H9 (cell line): ENCODE data around the gene RGS14. TPM values are rescaled to one million over a fixed set of nuclear protein-coding genes. Genes with fewer than 3 reads are reported as not detected.
A peak's percentile ranks its signal among the peaks of the same experiment; 100 is the strongest.
"Not testable (repeated sequence)": the region's sequence is repeated elsewhere in the genome, so short reads cannot be mapped to it uniquely, and the experiment has no call there.

Experiments
- DNase-seq: peaks from one replicate; pipeline ENCODE4 v3.0.0-alpha.2; 2017
- H2AFZ ChIP-seq: one replicate; pipeline ENCODE4 v1.6.1; 2013; ENCODE audit warnings: mild to moderate bottlenecking, low read length, control low read depth, moderate library complexity
- H2AK5ac ChIP-seq: 2 replicates; pipeline ENCODE4 v1.6.1; 2013; ENCODE audit warnings: low read length, control low read depth, mixed read lengths; ENCODE audit not compliant: insufficient read length
- H2BK120ac ChIP-seq: one replicate; pipeline ENCODE4 v1.6.1; 2013; ENCODE audit warnings: low read depth, mild to moderate bottlenecking, low read length, control low read depth, inconsistent platforms; ENCODE audit not compliant: poor library complexity, severe bottlenecking
- H2BK12ac ChIP-seq: 2 replicates; pipeline ENCODE4 v1.6.1; 2013; ENCODE audit warnings: low read length, control low read depth, mixed read lengths, low read depth; ENCODE audit not compliant: insufficient read length
- H2BK15ac ChIP-seq: 2 replicates; pipeline ENCODE4 v1.6.1; 2013; ENCODE audit warnings: low read depth, low read length, control low read depth
- H2BK20ac ChIP-seq: one replicate; pipeline ENCODE4 v1.6.1; 2013; ENCODE audit warnings: low read depth, mild to moderate bottlenecking, low read length, control low read depth, inconsistent platforms; ENCODE audit not compliant: poor library complexity, severe bottlenecking
- H2BK5ac ChIP-seq: 2 replicates; pipeline ENCODE4 v1.6.1; 2013; ENCODE audit warnings: low read length, control low read depth, mixed read lengths; ENCODE audit not compliant: insufficient read length
- H3K14ac ChIP-seq: 2 replicates; pipeline ENCODE4 v1.6.1; 2013; ENCODE audit warnings: low read length, control low read depth; ENCODE audit not compliant: insufficient read depth
- H3K18ac ChIP-seq: 2 replicates; pipeline ENCODE4 v1.6.1; 2013; ENCODE audit warnings: low read depth, mild to moderate bottlenecking, mixed read lengths, low read length, control low read depth; ENCODE audit not compliant: insufficient read length
- H3K23ac ChIP-seq: 2 replicates; pipeline ENCODE4 v1.6.1; 2013; ENCODE audit warnings: low read length, control low read depth, mixed read lengths, low read depth; ENCODE audit not compliant: insufficient read length
- H3K23me2 ChIP-seq: 2 replicates; pipeline ENCODE4 v1.6.1; 2013; ENCODE audit warnings: low read depth, mild to moderate bottlenecking, mixed read lengths, low read length, control low read depth; ENCODE audit not compliant: insufficient read length, poor library complexity, severe bottlenecking
- H3K27ac ChIP-seq: 2 replicates; pipeline ENCODE4 v1.5.1; 2013; ENCODE audit warnings: low read length, control low read depth, mixed read lengths, low read depth; ENCODE audit not compliant: insufficient read length
- H3K27me3 ChIP-seq: 2 replicates; pipeline ENCODE4 v1.6.1; 2013; ENCODE audit warnings: low read length, control low read depth, inconsistent platforms; ENCODE audit not compliant: insufficient read depth
- H3K4ac ChIP-seq: 2 replicates; pipeline ENCODE4 v1.6.1; 2013; ENCODE audit warnings: low read depth, mild to moderate bottlenecking, control low read depth, inconsistent platforms, low read length, moderate library complexity
- H3K4me1 ChIP-seq: 2 replicates; pipeline ENCODE4 v1.6.1; 2013; ENCODE audit warnings: low read length, control low read depth, inconsistent platforms; ENCODE audit not compliant: insufficient read depth
- H3K4me2 ChIP-seq: 2 replicates; pipeline ENCODE4 v1.6.1; 2013; ENCODE audit warnings: low read length, control low read depth, mixed read lengths; ENCODE audit not compliant: insufficient read length, insufficient read depth
- H3K56ac ChIP-seq: 2 replicates; pipeline ENCODE4 v1.6.1; 2013; ENCODE audit warnings: low read depth, mild to moderate bottlenecking, mixed read lengths, low read length, control low read depth; ENCODE audit not compliant: insufficient read length
- H3K79me1 ChIP-seq: 2 replicates; pipeline ENCODE4 v1.6.1; 2013; ENCODE audit warnings: low read depth, mild to moderate bottlenecking, moderate library complexity, low read length, control low read depth, inconsistent platforms; ENCODE audit not compliant: insufficient read depth, poor library complexity, severe bottlenecking
- H3K79me2 ChIP-seq: 2 replicates; pipeline ENCODE4 v1.6.1; 2013; ENCODE audit warnings: low read length, control low read depth, inconsistent platforms; ENCODE audit not compliant: insufficient read depth
- H3K9ac ChIP-seq: 2 replicates; pipeline ENCODE4 v1.6.1; 2013; ENCODE audit warnings: low read length, control low read depth, mixed read lengths; ENCODE audit not compliant: insufficient read length; ENCODE audit errors: extremely low read depth
- H3K9me3 ChIP-seq: one replicate; pipeline ENCODE4 v1.6.1; 2013; ENCODE audit warnings: low read depth, low read length, inconsistent platforms; ENCODE audit not compliant: control insufficient read depth
- H3T11ph ChIP-seq: one replicate; pipeline ENCODE4 v1.6.1; 2013; ENCODE audit warnings: mild to moderate bottlenecking, low read length, control low read depth, inconsistent platforms
- H4K20me1 ChIP-seq: one replicate; pipeline ENCODE4 v1.6.1; 2013; ENCODE audit not compliant: control insufficient read depth, insufficient read length, insufficient read depth
- H4K5ac ChIP-seq: 2 replicates; pipeline ENCODE4 v1.6.1; 2013; ENCODE audit warnings: low read depth, mild to moderate bottlenecking, mixed read lengths, low read length, control low read depth; ENCODE audit not compliant: insufficient read length
- H4K8ac ChIP-seq: replicated peaks from 2 replicates; pipeline ENCODE4 v1.6.1; 2013; ENCODE audit warnings: low read length, control low read depth, mixed read lengths, low read depth; ENCODE audit not compliant: insufficient read length
- H4K91ac ChIP-seq: 2 replicates; pipeline ENCODE4 v1.6.1; 2013; ENCODE audit warnings: low read depth, mild to moderate bottlenecking, moderate library complexity, mixed read lengths, low read length, control low read depth; ENCODE audit not compliant: insufficient read length
- H3K27ac Mint-ChIP-seq, 3 experiments: 2 replicates in 2 of 3; 3 replicates in 1 of 3; pipeline ENCODE4 v1.8.0; 2020 to 2021; ENCODE audit warnings: mixed read lengths in 3 of 3, mild to moderate bottlenecking in 1 of 3, moderate library complexity in 1 of 3
- H3K27me3 Mint-ChIP-seq: 2 replicates; pipeline ENCODE4 v1.8.0; 2021; ENCODE audit warnings: low read depth, mild to moderate bottlenecking, moderate library complexity, mixed read lengths
- H3K36me3 Mint-ChIP-seq, 3 experiments: 2 replicates in 2 of 3; 3 replicates in 1 of 3; pipeline ENCODE4 v1.8.0; 2020 to 2021; ENCODE audit warnings: low read depth in 3 of 3, mixed read lengths in 3 of 3; ENCODE audit not compliant: insufficient read depth in 1 of 3
- H3K4me1 Mint-ChIP-seq, 2 experiments: 2 replicates each; pipeline ENCODE4 v1.8.0; 2020; ENCODE audit warnings: mixed read lengths in 2 of 2
- H3K4me3 Mint-ChIP-seq, 2 experiments: 2 replicates in 1 of 2; 3 replicates in 1 of 2; pipeline ENCODE4 v1.8.0; 2020 to 2021; ENCODE audit warnings: mild to moderate bottlenecking in 2 of 2, mixed read lengths in 2 of 2, moderate library complexity in 1 of 2
- H3K9me3 Mint-ChIP-seq, 2 experiments: 2 replicates in 1 of 2; 3 replicates in 1 of 2; pipeline ENCODE4 v1.8.0; 2020; ENCODE audit warnings: mild to moderate bottlenecking in 2 of 2, mixed read lengths in 2 of 2, moderate library complexity in 1 of 2
- CTCF ChIP-seq: fragments of 200-600 bp; sonication (generic); conservative IDR thresholded peaks from 3 replicates; pipeline ENCODE4 v1.8.0; 2021; ENCODE audit warnings: antibody characterized with exemption, mild to moderate bottlenecking
- WGBS: extraction: QIAGEN DNeasy Blood & Tissue Kit; methylation state at CpG from one replicate; pipeline ENCODE4 v1.1.7; 2013; ENCODE audit warnings: missing lambda C conversion rate, low lambda C conversion rate, mixed read lengths; ENCODE audit not compliant: insufficient read length; ENCODE audit errors: extremely low coverage; 5-methylcytosine and 5-hydroxymethylcytosine counted together
- total RNA-seq: library from RNA; stranded (reverse); gene quantifications from 2 replicates; pipeline ENCODE4 v1.2.1, GENCODE V29; 2021

RGS14 gene
- total RNA-seq, 1 experiment from 2014 or later = 12.3 TPM

GRCh38 chr5:177374211-177374610 is 16.5 kb downstream of the RGS14 start:
- peak overlapping the region in 1 of 2 experiments; percentile 55; a peak in 1 of 5 replicates for H3K4me3 Mint-ChIP-seq
- DNase-seq = no peak
- no peak overlapping the region for H3K18ac ChIP-seq
- no peak overlapping the region for H2BK20ac ChIP-seq
- H3K56ac ChIP-seq = no peak overlapping the region
- WGBS = no CpG with 5 or more reads among the region's 5 CpGs
- H2BK15ac ChIP-seq = no peak overlapping the region
- H3K27ac ChIP-seq = no peak overlapping the region
- H4K8ac ChIP-seq = no peak overlapping the region
- H2BK120ac ChIP-seq = no peak overlapping the region
- no peak overlapping the region for H3K4me2 ChIP-seq
- TF ChIP-seq CTCF = no peak
- H3K9me3 Mint-ChIP-seq = no peaks in the 10 kb centered on the region
- no peak overlapping the region for H3K23ac ChIP-seq
- H3K27ac Mint-ChIP-seq = peak overlapping the region in 1 of 3 experiments; percentile 83; a peak in 2 of 7 replicates
- no peak overlapping the region for H3K9ac ChIP-seq
- peaks cover 0 to 12% (median 0%) of the 10 kb centered on the region in 3 experiments; a peak in 5 of 7 replicates for H3K36me3 Mint-ChIP-seq
- peaks cover 4% of the 10 kb centered on the region; the same call in 1 of the 2 replicates for H3K27me3 Mint-ChIP-seq
- H3K4me1 ChIP-seq = peaks cover 4% of the 10 kb centered on the region; the same call in 1 of the 2 replicates
- peaks cover 4% of the 10 kb centered on the region for H3K23me2 ChIP-seq
- no peak overlapping the region for H3K14ac ChIP-seq
- no peaks in the 10 kb centered on the region for H4K20me1 ChIP-seq
- H3K79me1 ChIP-seq = no peaks in the 10 kb centered on the region
- no peak overlapping the region for H3T11ph ChIP-seq
- H4K91ac ChIP-seq = no peak overlapping the region
- H3K27me3 ChIP-seq = no peaks in the 10 kb centered on the region
- H3K79me2 ChIP-seq = no peaks in the 10 kb centered on the region
- H4K5ac ChIP-seq = no peak overlapping the region
- no peak overlapping the region for H3K4ac ChIP-seq
- H3K9me3 ChIP-seq = no peaks in the 10 kb centered on the region
- H2AK5ac ChIP-seq = no peak overlapping the region
- H2AFZ ChIP-seq = no peak overlapping the region
- H2BK5ac ChIP-seq = no peak overlapping the region
- peaks cover 26 to 46% of the 10 kb centered on the region in 2 experiments for H3K4me1 Mint-ChIP-seq
- H2BK12ac ChIP-seq = no peak overlapping the region

GRCh38 chr5:177375516-177375915 is 17.8 kb downstream of the RGS14 start:
- not testable (repeated sequence) for H3K27ac Mint-ChIP-seq, H3K79me2 ChIP-seq, H3K56ac ChIP-seq, H3K27ac ChIP-seq, H3K23me2 ChIP-seq, H2AFZ ChIP-seq, H4K91ac ChIP-seq, H3K14ac ChIP-seq, H3K9me3 Mint-ChIP-seq, H3K4ac ChIP-seq, DNase-seq, H3K9ac ChIP-seq, H2BK12ac ChIP-seq, H3K27me3 ChIP-seq, H2AK5ac ChIP-seq, H3K4me3 Mint-ChIP-seq, H2BK5ac ChIP-seq, H3K9me3 ChIP-seq, H2BK15ac ChIP-seq, H4K8ac ChIP-seq, H3T11ph ChIP-seq, H3K4me2 ChIP-seq, H2BK120ac ChIP-seq, H3K4me1 ChIP-seq, H2BK20ac ChIP-seq, H3K23ac ChIP-seq, H4K20me1 ChIP-seq, H4K5ac ChIP-seq, H3K79me1 ChIP-seq, H3K18ac ChIP-seq
- Mint-ChIP-seq H3K4me1 (peaks cover 20 to 34% of the 10 kb centered on the region in 2 experiments), H3K36me3 (peaks cover 0 to 12% (median 0%) of the 10 kb centered on the region in 3 experiments; a peak in 4 of 7 replicates), H3K27me3 (peaks cover 10% of the 10 kb centered on the region)
- WGBS = no CpG with 5 or more reads among the region's 5 CpGs
